Measurements from ENCODE around the gene SEMA4A. TPM values are rescaled to one million over a fixed set of nuclear protein-coding genes. Genes with fewer than 3 reads are reported as not detected.
A peak's percentile ranks its signal among the peaks of the same experiment; 100 is the strongest.
"Not testable (repeated sequence)": the region's sequence is repeated elsewhere in the genome, so short reads cannot be mapped to it uniquely, and the experiment has no call there.

SEMA4A gene
- polyA plus RNA-seq, 3 donors from 2014 or later: 2.5 to 12.4 (median 3.2) TPM

- no peaks in the 10 kb centered on the region for H3K36me3 Mint-ChIP-seq
- no peaks in the 10 kb centered on the region for H3K9me3 Mint-ChIP-seq
- peak within 1 kb of the TSS; percentile 84 to 92 (median 88) for H3K4me3 Mint-ChIP-seq
- peak; percentile 61 to 71 (median 63) for DNase-seq
- peaks cover 17 to 23% of the 10 kb centered on the region in 2 donors for H3K4me1 Mint-ChIP-seq
- peaks cover 11 to 26% (median 14%) of the 10 kb centered on the region in 3 donors for H3K27me3 Mint-ChIP-seq (ENCODE audit: low read depth in 3 of 3)
- peak within 1 kb of the TSS; percentile 39 to 93 (median 88) for H3K27ac Mint-ChIP-seq
Observed at GRCh38 chr1:156114101-156114918, 39.1 kb upstream of the SEMA4A start, which contains the start of gene LMNA. TSS of gene LMNA (plus strand) at chr1:156114711. CDS start at chr1:156114919, 208 bp downstream.

- peak overlapping the region; percentile 39 to 91 (median 88) for H3K27ac Mint-ChIP-seq
- H3K27me3 Mint-ChIP-seq (ENCODE audit: low read depth in 3 of 3): peaks cover 11 to 26% (median 18%) of the 10 kb centered on the region in 3 donors
- H3K9me3 Mint-ChIP-seq: no peaks in the 10 kb centered on the region
- peak overlapping the region; percentile 84 to 92 (median 88) for H3K4me3 Mint-ChIP-seq
- peaks cover 17 to 23% of the 10 kb centered on the region in 2 donors for H3K4me1 Mint-ChIP-seq
- H3K36me3 Mint-ChIP-seq: no peaks in the 10 kb centered on the region
- DNase-seq: peak in 1 of 3 donors; percentile 33
Observed at GRCh38 chr1:156114919-156115513, 38.4 kb upstream of the SEMA4A start.

GRCh38 chr1:156115514-156116374 lies 37.6 kb upstream of the SEMA4A start:
- no peaks in the 10 kb centered on the region for H3K9me3 Mint-ChIP-seq
- peaks cover 17 to 23% of the 10 kb centered on the region in 2 donors for H3K4me1 Mint-ChIP-seq
- peak overlapping the region; percentile 84 to 92 (median 88) for H3K4me3 Mint-ChIP-seq
- DNase-seq: no peak
- no peaks in the 10 kb centered on the region for H3K36me3 Mint-ChIP-seq
- H3K27ac Mint-ChIP-seq: peak overlapping the region in 5 of 6 donors; percentile 82 to 91 (median 90)
- peaks cover 11 to 26% (median 19%) of the 10 kb centered on the region in 3 donors for H3K27me3 Mint-ChIP-seq (ENCODE audit: low read depth in 3 of 3)

GRCh38 chr1:156116731-156117130 lies 36.7 kb upstream of the SEMA4A start:
- Mint-ChIP-seq H3K27ac (peak overlapping the region in 3 of 6 donors; percentile 10 to 87 (median 85)), H3K4me1 (peaks cover 17 to 23% of the 10 kb centered on the region in 2 donors), H3K27me3 (ENCODE audit: low read depth in 3 of 3) (peaks cover 9 to 28% (median 19%) of the 10 kb centered on the region in 3 donors)

GRCh38 chr1:156117414-156118176 lies 35.8 kb upstream of the SEMA4A start:
- Mint-ChIP-seq H3K4me1 (peaks cover 17 to 23% of the 10 kb centered on the region in 2 donors), H3K27ac (no peak overlapping the region), H3K4me3 (no peak overlapping the region), H3K9me3 (no peaks in the 10 kb centered on the region), H3K36me3 (no peaks in the 10 kb centered on the region), H3K27me3 (ENCODE audit: low read depth in 3 of 3) (peaks cover 9 to 26% (median 19%) of the 10 kb centered on the region in 3 donors)
- no peak for DNase-seq

More at GRCh38 chr1:156116731-156117130, 36.7 kb upstream of the SEMA4A start:
- H3K4me3 Mint-ChIP-seq: peak overlapping the region; percentile 80 to 92 (median 86)
- H3K36me3 Mint-ChIP-seq, H3K9me3 Mint-ChIP-seq, DNase-seq: not testable (repeated sequence)

- H3K36me3 Mint-ChIP-seq: no peaks in the 10 kb centered on the region
- DNase-seq: no peak
- peaks cover 9 to 26% (median 21%) of the 10 kb centered on the region in 3 donors for H3K27me3 Mint-ChIP-seq (ENCODE audit: low read depth in 3 of 3)
- peaks cover 17 to 27% of the 10 kb centered on the region in 2 donors for H3K4me1 Mint-ChIP-seq
- H3K27ac Mint-ChIP-seq: no peak overlapping the region
- no peaks in the 10 kb centered on the region for H3K9me3 Mint-ChIP-seq
- H3K4me3 Mint-ChIP-seq: peak overlapping the region in 1 of 5 donors; percentile 25
Observed at GRCh38 chr1:156118177-156118868, 35.1 kb upstream of the SEMA4A start.

GRCh38 chr1:156119503-156120209 lies 33.7 kb upstream of the SEMA4A start:
- H3K27me3 Mint-ChIP-seq (ENCODE audit: low read depth in 3 of 3): peaks cover 10 to 22% (median 16%) of the 10 kb centered on the region in 3 donors
- no peak overlapping the region for H3K4me3 Mint-ChIP-seq

GRCh38 chr1:156120318-156120717 lies 33.1 kb upstream of the SEMA4A start:
- H3K36me3 Mint-ChIP-seq: no peaks in the 10 kb centered on the region
- no peak overlapping the region for H3K4me3 Mint-ChIP-seq
- H3K27ac Mint-ChIP-seq: peak overlapping the region in 3 of 6 donors; percentile 2 to 49 (median 36)
- peaks cover 18 to 36% of the 10 kb centered on the region in 2 donors for H3K4me1 Mint-ChIP-seq
- no peak for DNase-seq
- H3K9me3 Mint-ChIP-seq: peaks cover 0 to 2% (median 0%) of the 10 kb centered on the region in 6 donors
- H3K27me3 Mint-ChIP-seq (ENCODE audit: low read depth in 3 of 3): peaks cover 8 to 22% (median 20%) of the 10 kb centered on the region in 3 donors

More at GRCh38 chr1:156119503-156120209, 33.7 kb upstream of the SEMA4A start:
- Mint-ChIP-seq H3K27ac (peak overlapping the region in 1 of 6 donors; percentile 24), H3K36me3 (no peaks in the 10 kb centered on the region), H3K9me3 (no peaks in the 10 kb centered on the region), H3K4me1 (peaks cover 17 to 36% of the 10 kb centered on the region in 2 donors)
- no peak for DNase-seq

GRCh38 chr1:156121005-156121404 lies 32.4 kb upstream of the SEMA4A start:
- H3K9me3 Mint-ChIP-seq, H3K4me3 Mint-ChIP-seq, H3K27ac Mint-ChIP-seq, H3K36me3 Mint-ChIP-seq, DNase-seq: not testable (repeated sequence)
- Mint-ChIP-seq H3K27me3 (ENCODE audit: low read depth in 3 of 3) (peaks cover 8 to 20% (median 17%) of the 10 kb centered on the region in 3 donors), H3K4me1 (peaks cover 14 to 31% of the 10 kb centered on the region in 2 donors)

GRCh38 chr1:156121457-156121856 lies 31.9 kb upstream of the SEMA4A start:
- peaks cover 0 to 2% (median 0%) of the 10 kb centered on the region in 6 donors for H3K9me3 Mint-ChIP-seq

GRCh38 chr1:156122086-156122485 lies 31.3 kb upstream of the SEMA4A start:
- Mint-ChIP-seq H3K36me3 (no peaks in the 10 kb centered on the region), H3K4me3 (no peak overlapping the region), H3K27me3 (ENCODE audit: low read depth in 3 of 3) (peaks cover 11 to 16% (median 15%) of the 10 kb centered on the region in 3 donors), H3K27ac (no peak overlapping the region), H3K9me3 (peaks cover 0 to 2% (median 0%) of the 10 kb centered on the region in 6 donors), H3K4me1 (peaks cover 24 to 36% of the 10 kb centered on the region in 2 donors)
- no peak for DNase-seq

More at GRCh38 chr1:156121457-156121856, 31.9 kb upstream of the SEMA4A start:
- no peak overlapping the region for H3K27ac Mint-ChIP-seq
- H3K4me3 Mint-ChIP-seq: no peak overlapping the region
- H3K36me3 Mint-ChIP-seq: no peaks in the 10 kb centered on the region
- H3K4me1 Mint-ChIP-seq: peaks cover 18 to 31% of the 10 kb centered on the region in 2 donors
- no peak for DNase-seq
- H3K27me3 Mint-ChIP-seq (ENCODE audit: low read depth in 3 of 3): peaks cover 8 to 18% (median 15%) of the 10 kb centered on the region in 3 donors

All from immature natural killer cell (primary cell).